Activated CD4-positive, alpha-beta T cell treated with anti-CD3 and anti-CD28 coated beads, Interleukin-2, Interleukin-6, amounts not matched to agents 100 ng/mL and 50 ng/mL, durations not matched to agents 16 hours and 8 hours (primary cell): ENCODE data around the gene ZDHHC6.
"Not testable (repeated sequence)": the region's sequence is repeated elsewhere in the genome, so short reads cannot be mapped to it uniquely, and the experiment has no call there.

Experiments used
- DNase-seq: peaks from one replicate; pipeline ENCODE4 v3.0.0-alpha.2; 2020

Gene ZDHHC6

DNA sequence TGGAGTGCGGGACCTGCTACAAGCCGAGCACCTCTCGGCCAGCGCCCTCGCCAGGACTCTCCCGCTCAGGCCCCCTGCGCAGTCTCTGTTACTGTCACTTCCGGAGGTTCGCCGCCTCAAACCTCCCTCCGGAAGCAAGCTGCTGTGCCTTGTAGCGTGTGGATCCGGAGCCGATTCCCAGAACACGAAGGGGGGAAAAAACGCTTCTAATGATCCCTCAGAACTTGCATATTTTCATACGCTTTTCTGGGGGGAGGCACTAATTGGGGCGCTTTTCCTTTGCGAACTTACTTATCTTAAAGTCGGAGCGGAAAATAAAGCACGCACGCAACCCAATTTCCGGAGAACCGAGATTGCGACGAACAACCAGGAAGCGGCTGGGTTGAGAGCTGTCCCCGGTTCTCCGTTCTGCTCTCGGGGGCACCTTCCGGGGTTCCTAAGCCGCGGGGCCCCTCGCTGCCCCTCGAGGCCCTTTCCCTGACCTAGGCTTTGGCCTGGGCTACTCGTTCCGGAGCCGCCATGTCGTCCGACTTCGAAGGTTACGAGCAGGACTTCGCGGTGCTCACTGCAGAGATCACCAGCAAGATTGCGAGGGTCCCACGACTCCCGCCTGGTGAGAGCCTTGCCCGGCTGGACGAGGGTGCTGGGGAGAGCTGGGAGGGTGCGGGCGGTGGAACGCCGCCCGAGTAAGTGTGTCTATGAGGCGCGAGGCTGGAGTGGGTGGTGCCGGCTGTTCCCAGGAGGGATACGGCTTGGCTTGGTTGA is at the start of gene ZDHHC6, which contains the start of gene VTI1A:
ZDHHC6 (minus strand) TSS at position 60 of the 765 bp plus-strand sequence. CDS start 1,478 bp downstream, outside the sequence.
VTI1A (plus strand) TSS at position 361 of the 765 bp plus-strand sequence; CDS start at position 520, 159 bp downstream.
- peak; percentile 88 for DNase-seq

DNA sequence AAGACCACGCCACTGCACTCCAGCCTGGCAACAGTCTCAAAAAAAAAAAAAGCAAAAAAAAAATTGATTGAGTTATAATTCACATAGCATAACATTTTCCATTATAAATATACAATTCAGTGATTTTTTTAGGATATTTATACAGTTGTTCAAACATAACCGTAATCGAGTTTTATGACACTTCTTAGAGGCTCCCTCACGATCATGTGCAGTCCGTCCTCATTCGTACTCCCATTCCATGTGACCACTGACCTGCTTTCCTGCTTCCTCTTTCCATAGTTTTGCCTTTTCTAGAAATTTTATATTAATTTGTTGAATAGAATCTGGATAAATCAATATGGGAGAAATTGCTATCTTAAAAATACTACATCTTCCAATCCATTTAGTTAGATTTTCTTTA is 46.0 kb upstream of the ZDHHC6 start:
- no peak for DNase-seq

DNA sequence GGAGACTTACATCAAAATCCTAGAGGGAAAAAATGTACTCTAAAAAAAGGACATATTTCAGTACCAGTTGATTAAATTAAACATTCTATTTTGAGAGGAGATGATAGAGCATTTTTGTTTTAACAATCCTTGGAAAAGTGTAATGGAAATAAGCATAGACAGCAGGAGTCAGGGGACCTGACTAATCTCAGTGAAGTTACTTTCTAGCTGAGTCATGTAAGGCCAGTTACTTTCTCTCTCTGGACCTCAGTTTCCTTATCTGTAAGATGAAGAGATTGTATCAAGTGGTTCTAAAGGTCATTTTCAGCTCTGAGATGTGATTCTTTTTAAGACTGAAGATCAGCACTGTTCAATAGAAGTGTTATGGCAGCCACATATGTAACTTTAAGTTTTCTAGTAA is 44.4 kb upstream of the ZDHHC6 start:
- no peak for DNase-seq

DNA sequence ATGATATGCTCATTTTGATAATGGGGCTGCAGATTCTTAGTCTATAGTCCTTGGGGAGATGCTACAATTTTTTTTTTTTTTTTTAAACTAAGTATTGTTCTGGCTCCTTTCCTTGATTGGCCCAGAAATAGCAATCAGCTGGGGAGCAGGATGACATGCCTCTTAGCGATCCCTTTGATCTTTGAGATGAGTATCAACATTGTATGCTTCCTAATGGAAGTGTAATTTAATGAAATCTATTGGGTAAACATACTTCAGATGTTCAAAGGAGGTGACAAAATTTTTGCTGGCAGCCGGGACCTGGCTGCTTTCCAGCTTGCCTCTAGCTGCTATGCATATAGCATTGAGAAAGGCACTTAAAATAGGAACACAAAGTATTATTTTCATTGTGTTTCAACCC is 43.8 kb upstream of the ZDHHC6 start:
- no peak for DNase-seq

DNA sequence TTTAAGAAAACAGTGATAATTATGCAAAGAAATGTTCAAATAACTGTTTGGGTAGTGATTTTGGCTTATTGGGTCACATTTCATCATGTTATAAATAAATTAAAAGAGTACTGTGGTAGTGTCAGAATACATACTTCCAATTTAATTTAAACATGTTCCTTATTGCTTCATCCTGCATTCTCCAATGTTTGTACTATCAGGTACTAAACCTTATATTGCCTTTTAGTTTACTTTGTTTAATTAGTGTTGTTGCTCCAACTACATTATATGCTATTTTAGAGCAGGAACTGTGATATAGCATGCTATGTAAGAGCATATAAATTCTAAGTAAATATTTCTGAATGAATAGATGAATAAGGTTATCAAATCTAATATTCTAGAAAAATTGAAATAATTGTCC is 41.2 kb upstream of the ZDHHC6 start:
- no peak for DNase-seq

DNA sequence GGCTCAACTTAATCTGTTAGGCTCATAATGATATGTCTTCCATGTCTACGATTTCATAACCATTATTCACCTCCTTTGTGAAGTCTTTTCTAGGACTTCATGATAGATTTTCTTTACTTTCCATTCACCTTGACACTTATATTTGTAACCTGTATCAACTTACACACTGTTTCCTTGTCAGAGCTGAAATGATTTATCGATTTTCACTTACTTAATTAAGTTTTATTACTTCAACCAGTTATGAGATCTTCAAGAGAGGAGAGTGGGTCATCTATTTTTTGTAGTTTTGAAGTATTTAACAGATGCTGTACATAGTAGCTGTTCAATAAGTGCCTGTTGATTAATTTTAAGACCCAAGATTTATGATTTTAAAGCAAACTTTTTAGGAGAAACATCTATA is 37.7 kb upstream of the ZDHHC6 start:
- DNase-seq, result no peak

DNA sequence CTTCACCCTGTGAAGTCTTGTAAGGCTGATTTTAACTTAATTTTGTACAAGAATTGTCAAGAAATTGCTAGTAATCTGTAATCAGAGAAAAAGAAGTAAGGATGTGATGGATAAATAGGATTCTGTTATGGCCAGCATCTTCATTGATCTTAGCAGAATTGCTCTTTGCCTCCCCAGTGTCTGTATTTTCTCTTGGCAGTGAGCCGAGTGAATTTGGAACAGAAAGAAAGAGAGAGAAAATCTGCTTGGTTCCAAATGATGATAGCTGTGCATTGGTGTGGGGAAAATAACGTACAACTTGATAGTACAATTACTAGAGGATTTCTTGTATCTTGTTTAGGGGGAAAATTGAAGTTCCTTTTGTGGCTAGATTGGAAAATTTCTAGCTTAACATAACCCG is 34.9 kb upstream of the ZDHHC6 start:
- no peak for DNase-seq

- no peak for DNase-seq
These were observed 29.0 kb upstream of the ZDHHC6 start for GRCh38 chr10:112475575-112476218.

DNA sequence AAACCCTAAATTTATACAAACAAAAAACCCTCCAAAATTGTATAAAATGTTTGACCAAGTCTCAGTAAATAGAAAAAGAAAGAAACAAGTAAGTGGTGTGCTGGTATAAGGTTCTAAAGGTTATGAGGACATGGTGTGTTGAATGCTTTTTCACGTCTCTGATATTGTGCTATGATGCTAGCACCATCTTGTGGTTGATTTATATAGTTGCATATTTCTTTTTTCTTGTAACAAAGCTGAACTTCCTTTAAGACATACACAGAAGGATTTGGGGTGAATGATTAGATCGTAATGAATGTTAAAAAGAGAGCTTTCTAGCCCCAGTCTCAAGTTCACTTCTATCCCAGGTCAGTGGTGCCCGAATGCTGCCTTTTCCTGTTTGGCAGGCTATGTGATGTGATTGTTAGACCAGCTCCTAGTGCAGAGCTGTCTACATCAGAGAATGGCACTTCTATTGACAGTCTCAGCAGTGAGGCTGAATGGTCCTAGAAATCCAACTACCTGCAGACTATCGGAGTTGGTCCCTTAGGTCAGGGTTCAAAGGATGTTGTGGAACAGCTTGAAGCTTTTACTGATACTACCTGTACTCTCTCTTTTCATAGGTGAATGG is 25.3 kb upstream of the ZDHHC6 start:
- DNase-seq, result peak; percentile 49

DNA sequence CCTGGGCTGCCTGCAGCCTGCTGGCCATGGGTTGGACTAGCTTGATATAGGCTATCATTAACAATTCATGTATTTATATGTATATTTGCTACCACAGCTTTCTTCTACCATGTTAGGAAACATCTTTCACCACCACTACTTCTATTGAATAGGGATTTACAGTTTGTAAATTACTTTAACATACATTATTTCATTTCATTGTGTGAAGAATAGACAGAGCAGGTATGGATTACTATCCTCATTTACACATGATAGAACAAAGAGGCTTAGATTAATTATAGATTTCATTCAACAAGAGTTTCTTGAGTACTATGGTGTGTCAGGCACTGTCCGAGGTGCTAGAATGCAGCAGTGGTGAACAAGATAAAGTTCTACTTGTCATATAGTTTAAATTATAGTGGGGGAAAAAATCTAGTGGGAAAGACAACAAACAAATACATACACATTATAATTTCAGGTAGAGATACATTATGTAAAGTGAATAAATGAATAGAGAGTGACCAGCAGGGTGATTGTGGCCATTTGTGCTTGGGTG is 20.9 kb upstream of the ZDHHC6 start:
- no peak for DNase-seq

GRCh38 chr10:112466802-112467201 is 20.1 kb upstream of the ZDHHC6 start:
- no peak for DNase-seq

- no peak for DNase-seq
These were observed 18.7 kb upstream of the ZDHHC6 start for GRCh38 chr10:112465299-112465883.

- not testable (repeated sequence) for DNase-seq
These were observed 17.4 kb upstream of the ZDHHC6 start for GRCh38 chr10:112464074-112464473.

GRCh38 chr10:112461029-112461887 is 14.5 kb upstream of the ZDHHC6 start:
- DNase-seq, result peak; percentile 62

DNA sequence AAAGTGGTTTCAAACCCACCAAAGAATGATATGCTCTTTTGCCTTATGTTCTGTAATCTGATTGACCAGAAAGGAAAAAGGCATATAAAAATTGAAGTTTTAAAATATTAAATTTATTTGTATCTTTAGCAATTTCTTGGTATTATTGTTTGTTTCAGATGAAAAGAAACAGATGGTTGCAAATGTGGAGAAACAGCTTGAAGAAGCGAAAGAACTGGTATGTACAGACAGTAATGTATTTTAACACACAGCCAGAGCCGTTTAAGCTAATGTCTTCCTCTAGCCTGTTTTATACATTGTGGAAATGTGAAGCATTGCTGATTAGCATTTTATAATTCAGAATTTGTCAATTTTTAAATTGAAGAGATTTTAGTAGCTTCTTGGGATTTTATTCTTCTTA is 13.7 kb upstream of the ZDHHC6 start:
- DNase-seq, result no peak

- DNase-seq, result no peak
These were observed 9.8 kb upstream of the ZDHHC6 start for GRCh38 chr10:112456533-112456932.

DNA sequence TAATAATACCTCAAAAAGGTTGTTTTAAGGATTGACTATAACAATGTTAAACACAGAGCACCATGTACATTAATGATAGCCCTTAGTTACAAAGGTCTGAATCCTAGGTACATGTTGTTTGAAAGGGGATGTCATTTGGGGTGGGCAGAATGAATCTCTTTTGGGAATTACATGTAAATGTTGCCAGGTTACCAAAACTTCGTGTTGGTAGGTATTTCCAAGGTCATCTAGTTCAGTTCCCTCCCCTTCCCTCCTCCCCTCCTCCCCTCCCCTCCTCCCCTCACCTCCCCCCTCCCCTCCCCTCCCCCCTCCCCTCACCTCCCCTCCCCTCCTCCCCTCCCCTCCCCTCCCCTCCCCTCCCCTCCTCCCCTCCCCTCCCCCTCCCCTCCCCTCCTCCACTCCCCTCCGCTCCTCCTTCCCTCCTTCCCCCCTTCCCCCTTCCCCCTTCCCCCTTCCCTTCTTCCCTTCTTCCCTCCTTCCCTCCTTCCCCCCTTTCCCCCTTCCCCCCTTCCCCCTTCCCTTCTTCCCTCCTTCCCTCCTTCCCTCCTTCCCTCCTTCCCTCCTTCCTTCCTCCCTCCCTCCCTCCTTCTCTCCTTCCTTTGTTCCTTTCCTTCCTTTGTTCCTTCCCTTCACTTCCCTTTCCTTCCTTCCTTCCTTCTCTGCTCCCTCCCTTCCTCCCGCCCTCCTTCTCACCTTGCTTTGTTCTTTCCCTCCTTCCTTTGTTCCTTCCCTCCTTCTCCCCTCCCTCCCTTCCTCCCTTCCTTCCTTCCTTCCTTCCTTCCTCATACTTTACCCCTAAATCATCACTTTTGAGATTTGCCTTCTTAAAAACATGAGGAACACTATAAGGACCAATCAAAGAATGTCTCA is 8.4 kb upstream of the ZDHHC6 start:
- DNase-seq, result no peak

DNA sequence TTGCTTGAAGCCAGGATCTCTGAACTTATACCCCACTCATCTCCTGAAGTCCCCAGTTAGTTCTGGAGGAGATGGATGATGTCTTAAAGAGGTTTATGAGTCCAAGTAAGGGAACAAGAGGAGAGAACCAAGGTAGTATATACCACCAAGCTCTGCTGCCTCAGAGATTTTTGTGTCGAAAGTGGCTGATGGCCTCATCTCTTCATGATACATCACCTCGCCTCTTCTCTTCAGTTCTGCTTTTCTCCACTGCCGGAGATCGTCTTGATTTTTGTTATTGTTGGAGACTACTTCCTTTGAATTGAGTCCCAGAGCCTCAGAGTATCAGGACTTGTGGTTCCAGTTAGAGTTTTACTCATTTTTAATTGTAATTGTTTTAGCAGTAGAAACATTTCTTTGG is 2.2 kb upstream of the ZDHHC6 start:
- DNase-seq, result no peak

DNA sequence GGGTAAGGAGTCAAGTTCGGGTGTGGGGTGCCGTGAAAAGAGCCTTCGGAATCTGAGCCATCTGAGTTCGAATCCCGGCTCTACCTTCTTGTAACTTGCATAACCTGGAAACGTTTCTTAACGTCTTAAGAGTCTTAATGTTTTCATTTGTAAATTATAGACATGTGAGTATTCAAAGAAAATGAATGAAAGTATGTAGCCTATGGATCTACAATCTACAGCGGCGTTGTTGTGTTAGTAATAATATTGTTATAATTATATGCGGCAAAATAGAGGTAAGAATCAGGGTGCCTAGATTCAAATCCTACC is 860 bp upstream of the ZDHHC6 start:
- no peak for DNase-seq

DNA sequence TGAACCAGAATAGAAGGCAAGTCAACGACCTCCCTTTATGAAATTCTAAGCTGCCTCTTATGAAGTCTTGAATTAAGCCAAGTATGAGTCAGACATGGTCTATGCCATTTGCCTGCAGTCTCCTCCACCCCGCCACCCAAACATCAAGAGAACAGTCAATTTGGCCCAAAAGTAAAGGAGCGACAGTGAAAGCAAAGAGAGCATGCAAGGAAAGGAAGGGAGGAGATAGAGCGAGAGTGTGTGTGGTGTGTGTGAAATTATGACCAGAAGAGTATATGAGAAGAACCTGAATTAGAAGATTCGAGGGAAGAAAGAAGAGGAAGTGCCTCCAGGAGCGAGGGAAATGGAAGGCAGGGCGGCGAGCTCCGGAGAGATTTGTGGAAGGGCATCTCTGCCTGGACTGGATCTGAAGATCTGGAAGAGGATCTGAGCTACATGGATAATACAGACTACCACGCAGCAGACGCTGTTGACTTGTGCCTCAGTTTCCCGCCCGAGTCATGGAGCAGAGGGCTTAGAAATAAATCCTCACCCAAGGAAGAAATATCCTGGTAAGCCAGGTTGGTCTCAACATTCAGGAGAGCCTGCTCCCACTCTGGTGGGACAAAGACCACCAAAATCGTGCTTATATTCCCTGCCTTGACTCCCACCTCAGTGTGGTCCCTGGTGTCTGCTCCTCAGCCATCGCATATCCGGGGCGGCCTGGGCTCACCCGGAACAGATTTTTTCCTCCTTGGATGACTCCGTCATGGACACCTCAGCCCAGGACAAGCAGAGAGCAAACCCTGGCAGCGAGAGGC is 459 bp downstream of the ZDHHC6 start:
- DNase-seq, result peak; percentile 23

DNA sequence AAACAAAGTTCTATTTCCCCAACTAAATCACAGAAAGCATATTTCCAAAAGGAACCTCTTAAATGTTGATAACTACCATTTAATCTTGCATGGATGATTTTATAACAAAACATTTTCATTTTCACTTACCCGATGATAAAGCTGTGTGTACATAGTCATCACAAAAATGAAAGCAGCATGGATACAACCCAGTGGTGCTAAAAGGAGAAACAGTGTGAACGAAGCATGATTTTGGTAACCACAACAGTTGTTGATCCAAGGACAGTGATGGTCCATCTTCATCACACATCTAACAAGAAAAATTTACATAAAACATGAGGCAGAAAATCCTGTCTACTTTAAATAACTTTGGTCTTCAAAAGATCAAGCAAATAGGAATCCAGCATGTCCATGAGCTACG is 4.7 kb downstream of the ZDHHC6 start:
- DNase-seq, result peak; percentile 38
